ENCODE results near the gene SF3B1. TPM values are rescaled to one million over a fixed set of nuclear protein-coding genes. Genes with fewer than 3 reads are reported as not detected.
"Not testable (repeated sequence)": the region's sequence is repeated elsewhere in the genome, so short reads cannot be mapped to it uniquely, and the experiment has no call there.

SF3B1 gene
- total RNA-seq, 1 donor from 2014 or later = 132 TPM

GRCh38 chr2:197435598-197436420 is 981 bp upstream of the SF3B1 start:
- peak; percentile 24 for ATAC-seq
- intact Hi-C loops (cut with micrococcal nuclease) = no loop called here
- DNase-seq = no peak

GRCh38 chr2:197433780-197434438 is 919 bp downstream of the SF3B1 start:
- DNase-seq (no peak), ATAC-seq (no peak)
- intact Hi-C loops (cut with micrococcal nuclease) = no loop called here

GRCh38 chr2:197432527-197432926 is 2.3 kb downstream of the SF3B1 start:
- DNase-seq; intact Hi-C loops (cut with micrococcal nuclease); ATAC-seq: not testable (repeated sequence)

- intact Hi-C loops (cut with micrococcal nuclease) = no loop called here
- no peak for ATAC-seq
- no peak for DNase-seq
Observed at GRCh38 chr2:197431858-197432257, 3.0 kb downstream of the SF3B1 start.

DNA sequence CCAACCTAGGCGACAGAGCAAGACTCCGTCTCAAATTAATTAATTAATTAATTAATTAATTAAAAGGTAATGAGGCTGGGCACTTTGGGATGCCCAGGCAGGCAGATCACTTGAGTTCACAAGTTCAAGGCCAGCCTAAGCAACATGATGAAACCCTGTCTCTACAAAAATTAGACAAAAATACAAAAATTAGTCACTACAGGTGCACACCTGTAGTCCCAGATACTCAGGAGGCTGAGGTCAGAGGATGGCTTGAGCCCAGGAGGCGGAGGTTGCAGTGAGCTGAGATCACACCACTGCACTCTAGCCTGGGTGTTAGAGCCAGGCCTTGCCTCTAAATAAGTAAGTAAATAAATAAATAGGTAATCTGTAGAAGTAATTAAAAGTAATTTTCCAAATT is 6.8 kb downstream of the SF3B1 start:
- no peak for DNase-seq
- no peak for ATAC-seq
- intact Hi-C loops (cut with micrococcal nuclease) = no loop called here

DNA sequence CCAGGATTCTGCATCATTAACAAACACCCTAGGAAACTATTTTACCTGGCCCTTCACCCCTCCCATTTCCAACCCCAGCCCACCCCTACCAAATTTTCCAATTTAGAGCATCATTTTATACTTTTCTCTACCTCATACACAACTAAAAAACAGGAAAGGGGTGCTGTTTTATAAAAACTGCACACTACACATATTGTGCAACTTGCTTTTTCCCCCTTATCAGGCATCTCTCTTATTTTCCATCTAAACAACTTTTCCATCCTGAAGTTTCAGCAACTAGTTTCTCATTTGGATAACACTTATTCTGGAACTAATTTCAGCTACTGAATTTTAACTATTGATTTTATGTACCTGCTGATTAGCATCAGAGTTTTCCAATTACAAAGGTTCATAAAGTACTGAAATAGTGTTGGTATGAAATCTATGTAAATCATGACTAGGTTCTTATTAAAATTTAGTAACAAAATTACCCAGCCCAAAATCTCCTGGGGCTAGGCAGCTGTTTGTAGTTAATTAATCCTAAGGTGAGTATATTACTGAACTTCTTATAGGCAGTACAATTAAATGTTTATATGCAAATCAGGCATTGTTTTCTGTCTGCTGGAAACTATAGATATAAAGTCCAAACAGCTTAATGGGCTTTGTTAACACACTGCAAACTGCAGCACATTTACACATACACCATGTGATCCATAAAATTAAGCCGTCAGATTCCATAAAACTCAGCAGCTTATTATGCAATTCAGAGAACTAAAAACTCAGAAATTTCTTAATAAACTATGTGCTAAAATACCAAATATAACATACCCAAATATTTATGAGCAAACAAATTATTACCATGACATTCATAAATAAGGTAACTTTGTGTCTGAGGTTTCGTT is 7.9 kb downstream of the SF3B1 start:
- intact Hi-C loops (cut with micrococcal nuclease) = no loop called here
- ATAC-seq (no peak), DNase-seq (no peak)

- intact Hi-C loops (cut with micrococcal nuclease) = no loop called here
- peak; percentile 10 for ATAC-seq
- no peak for DNase-seq
Observed at GRCh38 chr2:197425550-197425949, 9.3 kb downstream of the SF3B1 start.

DNA sequence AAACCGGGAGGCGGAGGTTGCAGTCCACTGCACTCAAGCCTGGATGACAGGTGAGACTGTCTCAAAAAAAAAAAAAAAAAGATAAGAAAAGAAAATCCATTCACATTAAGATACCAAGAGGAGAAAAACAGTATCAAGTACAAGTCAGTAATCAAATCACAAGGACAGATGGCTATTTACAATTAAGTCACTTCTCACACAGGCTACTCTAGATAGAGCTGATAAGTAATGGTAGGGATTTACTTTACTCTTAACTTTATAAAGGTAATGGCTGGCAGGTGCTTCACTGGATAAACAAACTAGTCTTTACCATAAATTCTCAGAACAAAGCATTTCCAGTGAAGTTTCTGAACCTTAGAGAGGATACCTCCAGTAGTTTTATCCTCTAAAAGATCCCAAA is 11.5 kb downstream of the SF3B1 start:
- intact Hi-C loops (cut with micrococcal nuclease) = no loop called here
- no peak for ATAC-seq
- no peak for DNase-seq

- ATAC-seq (no peak), DNase-seq (no peak)
- intact Hi-C loops (cut with micrococcal nuclease) = no loop called here
Observed at GRCh38 chr2:197419438-197419837, 15.4 kb downstream of the SF3B1 start.

GRCh38 chr2:197416268-197416667 is 18.6 kb downstream of the SF3B1 start:
- no peak for DNase-seq
- no peak for ATAC-seq
- intact Hi-C loops (cut with micrococcal nuclease) = no loop called here

DNA sequence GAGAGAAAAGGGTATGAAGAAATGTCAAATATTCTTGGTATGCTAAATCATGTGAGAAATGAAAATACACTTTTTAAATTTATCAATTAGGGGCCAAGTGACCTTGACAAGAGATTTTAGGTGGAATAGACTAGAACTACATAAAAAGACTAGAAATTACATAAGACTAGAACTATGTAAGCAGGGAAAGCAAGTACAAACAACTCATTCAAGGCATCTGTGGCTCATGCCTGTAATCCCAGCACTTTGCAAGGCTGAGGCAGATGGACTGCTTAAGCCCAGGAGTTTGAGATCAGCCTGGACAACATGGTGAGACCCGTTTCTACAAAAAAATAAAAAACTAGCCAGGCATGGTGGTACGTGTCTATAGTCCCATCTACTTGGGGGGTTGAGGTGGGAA is 20.3 kb downstream of the SF3B1 start:
- ATAC-seq (no peak), DNase-seq (no peak)
- intact Hi-C loops (cut with micrococcal nuclease) = no loop called here

GRCh38 chr2:197414039-197414438 is 20.8 kb downstream of the SF3B1 start:
- ATAC-seq (no peak), DNase-seq (no peak)
- intact Hi-C loops (cut with micrococcal nuclease) = no loop called here

DNA sequence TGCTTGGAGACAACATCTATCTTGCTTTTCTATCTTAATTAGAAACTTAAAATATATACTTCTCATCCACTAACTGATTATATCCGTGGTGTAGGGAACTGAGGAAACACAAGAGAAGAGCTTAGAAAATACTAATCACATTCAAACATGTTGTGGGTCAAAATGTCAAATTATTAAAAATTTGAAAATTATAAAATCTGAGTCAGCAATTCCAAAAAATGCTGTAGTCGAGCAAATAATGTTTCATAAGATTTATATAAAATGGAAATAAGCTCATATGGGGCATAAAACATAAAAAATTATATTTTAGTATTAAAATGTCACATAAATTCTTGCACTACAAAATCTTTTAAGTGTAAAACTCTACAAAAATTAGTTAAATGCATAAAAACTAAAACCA is 29.2 kb downstream of the SF3B1 start:
- DNase-seq (no peak), ATAC-seq (no peak)
- intact Hi-C loops (cut with micrococcal nuclease) = loop anchor here (10.0 kb wide), 1 partner anchor 89 kb away; the partner anchor contains the start of gene HSPD1

DNA sequence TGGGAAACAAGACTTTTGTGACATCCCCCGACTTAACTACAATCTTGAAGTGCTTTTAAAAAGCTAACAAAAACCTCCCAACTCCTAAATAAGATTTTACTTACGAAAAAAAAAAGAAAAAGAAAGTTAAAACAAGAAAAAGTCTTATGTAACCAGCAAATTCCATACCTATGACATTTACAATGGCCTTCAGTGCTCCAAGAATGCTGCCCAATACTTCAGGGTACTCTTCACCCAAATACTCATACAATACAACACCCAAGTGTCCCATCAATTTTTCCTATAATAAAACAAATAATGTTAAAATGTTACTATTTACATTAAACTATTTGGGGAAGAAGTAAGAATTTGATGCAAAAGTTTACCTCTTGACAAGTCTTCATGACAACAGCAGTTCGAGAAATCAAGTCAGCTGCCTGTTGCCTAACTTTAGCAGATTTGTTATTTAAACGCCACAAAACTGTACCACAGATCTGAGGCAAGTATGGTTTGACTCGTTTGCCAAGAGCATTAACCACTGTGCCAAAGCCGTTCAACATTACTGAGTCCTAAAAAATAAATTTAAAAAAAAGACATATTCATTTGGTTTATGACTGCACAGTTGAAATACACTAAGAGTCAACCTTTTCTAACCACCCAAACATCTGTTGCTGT is 34.8 kb downstream of the SF3B1 start:
- intact Hi-C loops (cut with micrococcal nuclease) = loop anchor here (10.0 kb wide), 1 partner anchor 95 kb away; the partner anchor contains the start of gene HSPD1
- DNase-seq = no peak
- ATAC-seq = no peak

DNA sequence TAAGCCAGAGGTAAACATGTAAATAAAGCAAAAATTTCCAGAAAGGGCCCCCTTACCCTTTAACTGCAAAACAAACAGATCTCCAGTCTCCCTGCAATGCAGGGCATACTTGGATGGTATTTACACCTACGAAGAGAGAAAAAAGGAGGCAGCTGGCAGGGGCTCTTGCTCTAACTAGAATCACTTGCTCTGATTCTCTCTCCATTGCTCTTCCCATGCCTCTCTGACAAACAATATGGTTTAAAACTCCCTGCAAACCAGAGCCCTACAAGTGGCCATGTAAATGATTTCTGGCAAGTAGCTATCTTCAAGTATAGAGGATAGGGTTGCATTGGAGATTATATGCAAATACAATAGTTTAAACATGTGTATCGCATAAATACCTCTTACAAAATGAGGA is 35.9 kb downstream of the SF3B1 start:
- DNase-seq (no peak), ATAC-seq (no peak)
- intact Hi-C loops (cut with micrococcal nuclease) = no loop called here

GRCh38 chr2:197391220-197391717 is 43.6 kb downstream of the SF3B1 start:
- ATAC-seq (no peak), DNase-seq (no peak)
- intact Hi-C loops (cut with micrococcal nuclease) = no loop called here

DNA sequence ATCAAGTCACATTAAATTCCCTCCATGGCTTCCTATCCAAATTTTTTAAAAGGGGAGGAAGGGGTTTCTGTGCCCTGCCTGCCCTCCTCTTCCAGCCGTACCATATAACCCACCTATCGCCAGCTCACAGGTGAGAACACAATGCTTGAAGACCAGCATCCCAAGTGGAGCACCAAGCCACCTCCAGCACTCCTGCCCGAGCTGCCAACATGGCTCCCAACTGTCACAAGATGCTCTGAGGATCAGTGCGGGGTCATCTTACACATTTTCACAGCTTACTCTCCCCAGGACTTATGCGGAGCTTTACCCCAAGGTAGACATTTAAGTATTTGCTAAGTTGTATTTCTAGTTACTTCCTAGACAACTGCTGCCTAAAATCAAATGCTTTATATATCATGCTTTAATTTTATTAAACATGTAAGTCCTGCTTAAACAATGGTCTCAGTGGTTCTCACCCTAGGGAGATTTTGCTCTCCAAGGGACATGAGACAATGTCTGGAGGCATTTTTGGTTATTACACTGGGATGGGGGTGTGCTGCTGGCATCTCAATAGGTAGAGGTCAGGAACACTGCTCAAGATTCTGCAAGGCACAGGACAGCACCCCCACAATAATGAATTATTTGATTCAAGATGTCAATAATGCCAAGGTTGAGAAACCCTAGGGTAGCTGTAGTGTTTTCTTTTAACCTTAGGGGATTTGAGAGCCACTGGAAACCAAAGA is 45.8 kb downstream of the SF3B1 start:
- DNase-seq = no peak
- intact Hi-C loops (cut with micrococcal nuclease) = no loop called here
- no peak for ATAC-seq

GRCh38 chr2:197387179-197387578 is 47.6 kb downstream of the SF3B1 start:
- ATAC-seq (no peak), DNase-seq (no peak)
- intact Hi-C loops (cut with micrococcal nuclease) = no loop called here

Measured in left ventricle myocardium superior (tissue), 1 donor.